ENCODE data around the gene WDPCP.
"Not testable (repeated sequence)": the region's sequence is repeated elsewhere in the genome, so short reads cannot be mapped to it uniquely, and the experiment has no call there.

Gene WDPCP

GRCh38 chr2:63424329-63425078, 163.8 kb downstream of the WDPCP start:
- in situ Hi-C loops (cut with HindIII; ENCODE audit: low pct_ligation_motif_present, low pct_unique_long_range_greater_than_20kb, low sequenced_read_pairs): no loop called here
- peak; percentile 63 for DNase-seq

- in situ Hi-C loops (cut with HindIII; ENCODE audit: low pct_ligation_motif_present, low pct_unique_long_range_greater_than_20kb, low sequenced_read_pairs): no loop called here
- DNase-seq: no peak
Observed at GRCh38 chr2:63422556-63422955, 165.7 kb downstream of the WDPCP start.

DNA sequence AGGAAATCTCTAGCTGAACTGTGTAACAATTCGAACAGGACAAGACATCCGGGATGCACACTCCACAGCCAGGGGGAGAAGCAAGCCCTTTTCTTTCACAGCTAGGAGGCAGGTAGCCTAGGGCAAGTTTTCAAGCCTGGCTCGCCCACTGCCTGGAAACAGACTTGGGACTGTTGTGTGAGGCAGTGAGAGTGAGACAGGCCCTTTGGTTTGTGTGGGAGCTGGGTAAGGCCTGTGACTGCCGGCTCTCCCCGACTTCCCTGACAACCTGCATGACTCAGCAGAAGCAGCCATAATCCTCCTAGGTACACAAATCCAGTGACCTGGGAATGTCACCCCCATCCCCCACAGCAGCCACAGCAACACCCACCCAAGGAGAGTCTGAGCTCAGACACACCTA, 179.7 kb downstream of the WDPCP start:
- no peak for DNase-seq
- in situ Hi-C loops (cut with HindIII; ENCODE audit: low pct_ligation_motif_present, low pct_unique_long_range_greater_than_20kb, low sequenced_read_pairs): no loop called here

DNA sequence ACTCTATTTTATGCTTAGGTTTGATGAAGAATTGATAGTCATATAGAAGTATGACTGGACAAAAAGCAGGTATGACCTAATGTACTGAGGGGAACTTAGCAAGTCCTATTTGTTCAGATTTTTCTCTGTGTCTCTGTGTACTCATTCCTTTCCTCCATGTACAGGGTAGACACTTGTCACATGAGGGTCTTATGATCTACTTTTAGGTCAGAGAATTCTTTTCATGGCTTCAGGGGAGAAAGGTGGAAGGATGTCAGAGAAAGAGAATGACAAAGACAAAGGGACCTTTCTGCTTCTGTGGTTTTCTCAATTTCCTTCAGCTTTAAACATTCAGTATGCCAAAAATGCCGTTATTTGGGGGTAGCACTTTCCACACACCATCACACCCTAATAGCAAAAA, 181.6 kb downstream of the WDPCP start:
- in situ Hi-C loops (cut with HindIII; ENCODE audit: low pct_ligation_motif_present, low pct_unique_long_range_greater_than_20kb, low sequenced_read_pairs): no loop called here
- DNase-seq: no peak

GRCh38 chr2:63403820-63404219, 184.5 kb downstream of the WDPCP start:
- DNase-seq: no peak

GRCh38 chr2:63402889-63403288, 185.4 kb downstream of the WDPCP start:
- in situ Hi-C loops (cut with HindIII; ENCODE audit: low pct_ligation_motif_present, low pct_unique_long_range_greater_than_20kb, low sequenced_read_pairs); DNase-seq: not testable (repeated sequence)

More at GRCh38 chr2:63403820-63404219, 184.5 kb downstream of the WDPCP start:
- in situ Hi-C loops (cut with HindIII; ENCODE audit: low pct_ligation_motif_present, low pct_unique_long_range_greater_than_20kb, low sequenced_read_pairs): no loop called here

DNA sequence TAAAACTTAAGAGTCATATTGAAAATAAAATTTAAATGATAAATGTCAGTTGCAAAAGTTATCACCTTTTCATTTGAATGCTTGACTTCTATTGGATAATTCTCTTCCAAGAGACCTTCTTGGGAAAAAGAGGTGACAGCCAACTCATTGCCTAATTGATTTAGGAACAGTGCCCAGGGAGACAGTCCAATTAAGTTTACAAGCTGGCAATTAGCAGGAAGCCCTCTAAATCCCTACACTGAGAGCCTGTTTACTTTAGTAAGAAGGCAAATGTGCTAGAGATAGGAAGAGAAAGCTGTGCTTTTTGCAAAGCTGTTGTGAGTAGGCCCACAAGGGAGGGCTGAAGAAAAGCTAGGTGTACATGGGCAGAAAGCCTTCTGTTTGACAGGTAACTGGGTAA, 189.1 kb downstream of the WDPCP start:
- no peak for DNase-seq

DNA sequence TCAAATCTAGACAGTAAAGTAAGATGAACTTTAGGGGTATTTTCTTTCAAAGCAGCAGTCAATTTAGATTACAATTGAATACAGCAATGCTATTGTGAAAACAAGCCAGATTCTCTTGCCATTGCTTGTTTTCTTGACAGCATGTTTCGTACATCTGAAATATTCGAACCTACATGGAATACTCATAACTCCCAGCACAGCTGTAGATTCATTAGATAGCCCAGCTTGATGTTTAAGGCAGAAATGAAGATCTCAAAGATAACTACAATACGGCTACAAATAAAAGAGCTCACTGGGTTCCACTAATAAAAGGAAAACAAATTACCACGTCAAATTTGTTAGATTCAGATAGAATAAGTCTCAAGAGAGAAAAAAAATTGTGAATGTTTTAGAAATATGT, 208.8 kb downstream of the WDPCP start:
- DNase-seq: no peak
- in situ Hi-C loops (cut with HindIII; ENCODE audit: low pct_ligation_motif_present, low pct_unique_long_range_greater_than_20kb, low sequenced_read_pairs): no loop called here

More for the DNA sequence above, 189.1 kb downstream of the WDPCP start:
- in situ Hi-C loops (cut with HindIII; ENCODE audit: low pct_ligation_motif_present, low pct_unique_long_range_greater_than_20kb, low sequenced_read_pairs): no loop called here

GRCh38 chr2:63378589-63378988, 209.7 kb downstream of the WDPCP start:
- in situ Hi-C loops (cut with HindIII; ENCODE audit: low pct_ligation_motif_present, low pct_unique_long_range_greater_than_20kb, low sequenced_read_pairs): no loop called here
- DNase-seq: no peak

GRCh38 chr2:63374341-63374740, 213.9 kb downstream of the WDPCP start:
- in situ Hi-C loops (cut with HindIII; ENCODE audit: low pct_ligation_motif_present, low pct_unique_long_range_greater_than_20kb, low sequenced_read_pairs): no loop called here
- DNase-seq: no peak

GRCh38 chr2:63372549-63372948, 215.7 kb downstream of the WDPCP start:
- in situ Hi-C loops (cut with HindIII; ENCODE audit: low pct_ligation_motif_present, low pct_unique_long_range_greater_than_20kb, low sequenced_read_pairs): no loop called here
- no peak for DNase-seq

- in situ Hi-C loops (cut with HindIII; ENCODE audit: low pct_ligation_motif_present, low pct_unique_long_range_greater_than_20kb, low sequenced_read_pairs): no loop called here
- no peak for DNase-seq
Observed at GRCh38 chr2:63369146-63369545, 219.1 kb downstream of the WDPCP start.

DNA sequence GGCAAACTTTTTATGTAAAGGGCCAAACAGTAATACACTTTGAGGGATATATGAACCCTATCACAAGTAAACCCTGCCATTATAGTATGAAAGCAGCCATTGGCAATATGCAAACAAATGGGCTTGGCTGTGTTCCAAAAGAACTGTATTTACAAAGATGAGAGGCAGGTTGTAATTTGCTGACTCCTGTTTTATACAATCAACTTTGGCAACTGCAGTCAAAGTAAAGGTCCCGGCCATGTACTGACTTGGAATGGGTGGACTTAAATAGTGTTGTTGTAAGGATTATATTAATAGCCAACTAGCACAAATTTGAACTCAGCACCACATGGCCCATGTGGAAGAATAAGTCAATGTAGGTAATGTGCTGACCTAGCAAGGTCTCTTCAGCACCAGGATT, 223.4 kb downstream of the WDPCP start:
- DNase-seq: no peak

DNA sequence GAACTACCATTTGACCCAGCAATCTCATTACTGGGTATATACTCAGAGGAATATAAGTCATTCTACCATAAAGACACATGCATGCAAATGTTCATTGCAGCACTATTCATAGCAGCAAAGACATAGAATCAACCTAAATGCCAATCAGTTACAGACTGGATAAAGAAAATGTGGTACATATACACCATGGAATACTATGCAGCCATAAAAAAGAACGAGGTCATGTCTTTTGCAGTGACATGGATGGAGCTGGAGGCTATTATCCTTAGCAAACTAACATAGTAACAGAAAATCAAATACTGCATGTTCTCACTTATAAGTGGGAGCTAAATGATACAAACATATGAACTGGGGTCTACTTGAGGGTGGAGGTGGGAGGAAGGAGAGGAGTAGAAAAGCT, 230.6 kb downstream of the WDPCP start:
- DNase-seq; in situ Hi-C loops (cut with HindIII; ENCODE audit: low pct_ligation_motif_present, low pct_unique_long_range_greater_than_20kb, low sequenced_read_pairs): not testable (repeated sequence)

More for the DNA sequence above, 223.4 kb downstream of the WDPCP start:
- in situ Hi-C loops (cut with HindIII; ENCODE audit: low pct_ligation_motif_present, low pct_unique_long_range_greater_than_20kb, low sequenced_read_pairs): no loop called here

- DNase-seq: no peak
- in situ Hi-C loops (cut with HindIII; ENCODE audit: low pct_ligation_motif_present, low pct_unique_long_range_greater_than_20kb, low sequenced_read_pairs): no loop called here
Observed at GRCh38 chr2:63347361-63347760, 240.9 kb downstream of the WDPCP start.

DNA sequence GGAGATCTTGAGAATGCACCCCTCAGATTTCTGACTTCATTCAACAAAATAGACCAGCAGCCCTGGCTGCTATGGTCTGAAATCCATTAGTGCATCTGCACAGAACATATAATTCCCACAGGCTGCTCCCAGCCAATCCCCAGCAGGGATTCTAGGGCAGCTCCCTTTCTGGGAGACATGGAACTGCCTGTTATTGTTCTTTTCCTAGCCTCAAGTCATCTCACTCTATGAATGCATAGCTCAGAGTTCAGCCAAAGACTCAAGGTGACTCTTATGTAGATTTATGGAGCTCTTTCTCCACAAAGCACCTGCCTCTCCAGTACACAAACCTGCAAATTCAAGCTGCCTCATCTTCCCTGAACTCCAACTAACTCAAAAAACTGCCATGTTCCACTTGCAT, 241.9 kb downstream of the WDPCP start:
- in situ Hi-C loops (cut with HindIII; ENCODE audit: low pct_ligation_motif_present, low pct_unique_long_range_greater_than_20kb, low sequenced_read_pairs): no loop called here

DNA sequence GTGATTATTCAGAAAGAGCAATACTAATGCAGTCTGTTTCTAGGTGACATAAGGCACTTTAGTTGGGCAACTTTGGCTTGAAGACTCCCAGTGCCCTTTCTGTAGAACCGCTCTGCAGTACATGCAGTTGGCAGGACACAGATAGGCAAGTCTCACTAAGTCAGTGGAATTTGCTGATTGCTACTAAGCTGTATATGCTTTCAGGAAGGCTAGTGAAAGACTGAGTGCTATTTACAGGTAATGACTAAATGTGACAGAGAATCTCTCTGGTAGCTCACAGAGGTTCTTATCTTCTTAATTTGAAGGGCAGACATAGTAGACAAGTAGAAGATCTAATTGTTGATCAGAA, 243.0 kb downstream of the WDPCP start:
- no peak for DNase-seq
- in situ Hi-C loops (cut with HindIII; ENCODE audit: low pct_ligation_motif_present, low pct_unique_long_range_greater_than_20kb, low sequenced_read_pairs): no loop called here

More for the DNA sequence above, 241.9 kb downstream of the WDPCP start:
- no peak for DNase-seq

- DNase-seq: no peak
- in situ Hi-C loops (cut with HindIII; ENCODE audit: low pct_ligation_motif_present, low pct_unique_long_range_greater_than_20kb, low sequenced_read_pairs): no loop called here
Observed at GRCh38 chr2:63344575-63345284, 243.5 kb downstream of the WDPCP start.

- in situ Hi-C loops (cut with HindIII; ENCODE audit: low pct_ligation_motif_present, low pct_unique_long_range_greater_than_20kb, low sequenced_read_pairs): no loop called here
- no peak for DNase-seq
Observed at GRCh38 chr2:63343397-63344109, 244.7 kb downstream of the WDPCP start.

Data from ACHN (cell line).